IPS-15b (cell line): ENCODE data around the gene ACVR1C.
A peak's percentile ranks its signal among the peaks of the same experiment; 100 is the strongest.

Experiments used
- H3K27me3 ChIP-seq: one replicate; pipeline ENCODE4 v1.6.1; 2013; ENCODE audit warnings: low read length; ENCODE audit not compliant: control insufficient read depth, insufficient read depth
- H3K36me3 ChIP-seq: one replicate; pipeline ENCODE4 v1.6.1; 2013; ENCODE audit warnings: low read length; ENCODE audit not compliant: control insufficient read depth, insufficient read depth
- H3K4me1 ChIP-seq: one replicate; pipeline ENCODE4 v1.6.1; 2013; ENCODE audit warnings: mild to moderate bottlenecking, low read length; ENCODE audit not compliant: control insufficient read depth, insufficient read depth
- H3K4me3 ChIP-seq: one replicate; pipeline ENCODE4 v1.5.1; 2013; ENCODE audit warnings: low read depth, low read length
- H3K9ac ChIP-seq: one replicate; pipeline ENCODE4 v1.6.1; 2013; ENCODE audit warnings: low read depth, mild to moderate bottlenecking, low read length
- H3K9me3 ChIP-seq: one replicate; pipeline ENCODE4 v1.6.1; 2013; ENCODE audit warnings: mild to moderate bottlenecking, low read length; ENCODE audit not compliant: control insufficient read depth, insufficient read depth

The ACVR1C gene

DNA sequence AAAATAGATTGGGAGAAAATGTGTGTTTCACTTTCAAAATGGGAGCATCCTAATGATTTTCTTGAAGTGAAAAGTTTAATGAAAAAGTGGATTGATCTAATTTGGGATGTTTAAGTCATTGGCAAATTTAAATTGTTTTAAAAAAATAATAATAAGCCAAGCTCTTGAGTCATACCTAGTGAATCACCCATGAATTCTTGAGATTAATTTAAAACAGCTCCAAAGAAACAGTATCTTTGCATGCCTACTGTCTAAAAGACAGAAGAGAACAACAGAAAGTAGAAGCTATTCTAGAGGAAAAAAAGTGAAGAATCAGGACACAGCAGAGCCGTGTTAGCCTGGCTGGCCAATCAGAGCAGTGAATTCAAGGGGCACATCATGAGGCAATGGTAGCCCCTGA lies 7.7 kb downstream of the ACVR1C start:
- Histone ChIP-seq H3K9me3 (no peaks in the 10 kb centered on the region), H3K9ac (no peak overlapping the region), H3K27me3 (peaks cover 23% of the 10 kb centered on the region), H3K4me3 (no peak overlapping the region), H3K4me1 (no peaks in the 10 kb centered on the region), H3K36me3 (no peaks in the 10 kb centered on the region)

DNA sequence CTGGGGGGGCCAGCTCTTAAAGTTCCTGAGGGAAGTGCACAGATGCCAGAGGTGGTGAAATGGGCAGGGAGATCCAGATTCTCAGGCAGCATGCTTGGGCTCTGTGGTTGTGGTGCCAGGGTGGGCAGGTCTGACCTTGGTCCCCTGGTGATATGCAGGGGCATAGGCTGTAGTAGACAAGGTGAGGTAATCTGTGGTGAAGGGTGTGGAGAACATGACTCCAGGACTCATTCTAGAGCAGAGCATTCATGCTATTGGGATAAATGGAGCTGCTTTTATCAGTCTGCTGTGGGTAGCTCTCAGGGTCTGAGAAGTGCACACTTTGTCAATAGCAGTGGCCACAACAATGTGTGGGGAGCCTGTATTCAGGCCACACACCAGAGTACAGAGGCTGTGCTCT lies 16.9 kb downstream of the ACVR1C start:
- H3K9me3 ChIP-seq = no peaks in the 10 kb centered on the region
- H3K9ac ChIP-seq = no peak overlapping the region
- no peaks in the 10 kb centered on the region for H3K27me3 ChIP-seq
- no peaks in the 10 kb centered on the region for H3K36me3 ChIP-seq
- H3K4me3 ChIP-seq = no peak overlapping the region
- H3K4me1 ChIP-seq = no peaks in the 10 kb centered on the region

DNA sequence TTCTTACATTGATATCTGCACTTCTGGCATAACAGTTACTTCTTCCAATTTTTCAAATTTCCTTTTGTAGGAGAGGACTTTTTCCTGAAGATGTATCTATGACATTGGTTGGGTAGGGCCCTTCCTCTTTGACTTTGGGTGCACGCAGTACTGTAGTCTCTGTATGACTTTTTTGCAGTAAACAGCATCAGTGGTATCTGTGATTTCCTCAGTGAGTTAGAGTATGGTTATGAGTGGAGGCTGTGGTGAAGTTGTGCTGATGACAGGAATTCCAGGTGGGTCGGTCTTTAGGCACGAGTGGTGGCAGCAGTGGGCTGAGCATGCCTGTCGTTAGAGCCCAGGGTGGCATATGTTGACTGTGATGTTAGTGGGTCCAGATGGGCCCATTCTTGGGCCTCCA lies 17.6 kb downstream of the ACVR1C start:
- H3K36me3 ChIP-seq = no peaks in the 10 kb centered on the region
- H3K4me1 ChIP-seq = no peaks in the 10 kb centered on the region
- H3K27me3 ChIP-seq = no peaks in the 10 kb centered on the region
- no peaks in the 10 kb centered on the region for H3K9me3 ChIP-seq
- H3K9ac ChIP-seq = no peak overlapping the region
- no peak overlapping the region for H3K4me3 ChIP-seq

DNA sequence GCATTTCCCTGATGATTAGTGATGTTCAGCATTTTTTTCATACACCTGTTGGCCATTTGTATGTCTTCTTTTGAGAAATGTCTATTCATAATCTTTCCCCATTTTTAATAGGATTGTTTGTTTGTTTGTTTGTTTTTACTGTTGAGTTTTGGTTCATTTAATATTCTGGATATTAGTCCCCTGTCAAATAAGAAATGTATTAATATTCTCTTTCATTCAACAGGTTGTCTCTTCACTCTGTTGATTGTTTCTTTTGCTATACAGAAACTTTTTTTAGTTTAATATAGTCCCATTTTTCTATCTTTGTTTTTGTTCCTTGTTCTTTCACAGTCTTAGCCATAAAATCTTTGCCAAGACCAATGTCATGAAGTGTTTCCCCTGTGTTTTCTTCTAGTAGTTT lies 22.1 kb downstream of the ACVR1C start:
- no peaks in the 10 kb centered on the region for H3K4me1 ChIP-seq
- H3K9me3 ChIP-seq = no peaks in the 10 kb centered on the region
- no peak overlapping the region for H3K4me3 ChIP-seq
- H3K27me3 ChIP-seq = no peaks in the 10 kb centered on the region
- H3K9ac ChIP-seq = no peak overlapping the region
- no peaks in the 10 kb centered on the region for H3K36me3 ChIP-seq

DNA sequence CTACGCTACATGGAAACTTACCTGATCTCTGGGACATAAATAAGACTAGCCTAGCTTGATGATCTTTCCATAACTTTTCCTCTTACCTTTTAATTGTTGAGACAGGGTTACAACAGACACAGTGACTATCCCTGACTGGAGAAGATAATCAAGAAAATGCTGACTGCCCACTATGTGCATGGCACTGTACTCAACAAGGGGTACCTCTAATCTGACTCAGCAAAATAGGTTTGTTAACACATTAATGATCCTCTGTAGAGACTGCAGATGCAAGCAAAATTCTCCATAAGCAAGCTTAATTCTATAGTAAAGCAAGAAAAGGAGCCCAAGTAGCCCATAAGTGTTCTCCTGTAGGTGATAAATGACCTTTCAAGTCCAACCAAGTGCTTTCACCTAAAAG lies 25.5 kb downstream of the ACVR1C start:
- H3K36me3 ChIP-seq = no peaks in the 10 kb centered on the region
- no peak overlapping the region for H3K4me3 ChIP-seq
- no peaks in the 10 kb centered on the region for H3K4me1 ChIP-seq
- H3K9me3 ChIP-seq = no peaks in the 10 kb centered on the region
- no peaks in the 10 kb centered on the region for H3K27me3 ChIP-seq
- H3K9ac ChIP-seq = no peak overlapping the region

DNA sequence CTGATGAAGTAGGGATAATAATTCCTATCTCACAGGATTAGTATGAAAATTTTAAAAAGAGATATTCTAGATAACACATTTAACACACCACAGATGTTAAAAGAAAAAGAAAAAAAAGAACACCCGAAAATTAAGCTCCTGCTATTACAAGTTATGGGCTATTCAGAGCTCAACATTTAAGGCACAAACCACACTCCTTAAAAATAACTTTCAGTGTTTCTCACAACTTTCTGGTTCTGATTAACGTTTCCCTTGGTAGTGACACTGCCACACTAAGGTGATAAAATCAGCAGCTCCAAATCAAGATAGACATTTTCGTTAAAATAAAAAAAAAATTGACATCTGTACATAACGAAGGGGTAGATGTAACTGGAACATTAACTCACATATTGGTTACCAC lies 26.9 kb downstream of the ACVR1C start:
- no peaks in the 10 kb centered on the region for H3K4me1 ChIP-seq
- H3K9me3 ChIP-seq = no peaks in the 10 kb centered on the region
- no peak overlapping the region for H3K4me3 ChIP-seq
- H3K9ac ChIP-seq = no peak overlapping the region
- H3K27me3 ChIP-seq = peaks cover 3% of the 10 kb centered on the region
- no peaks in the 10 kb centered on the region for H3K36me3 ChIP-seq

DNA sequence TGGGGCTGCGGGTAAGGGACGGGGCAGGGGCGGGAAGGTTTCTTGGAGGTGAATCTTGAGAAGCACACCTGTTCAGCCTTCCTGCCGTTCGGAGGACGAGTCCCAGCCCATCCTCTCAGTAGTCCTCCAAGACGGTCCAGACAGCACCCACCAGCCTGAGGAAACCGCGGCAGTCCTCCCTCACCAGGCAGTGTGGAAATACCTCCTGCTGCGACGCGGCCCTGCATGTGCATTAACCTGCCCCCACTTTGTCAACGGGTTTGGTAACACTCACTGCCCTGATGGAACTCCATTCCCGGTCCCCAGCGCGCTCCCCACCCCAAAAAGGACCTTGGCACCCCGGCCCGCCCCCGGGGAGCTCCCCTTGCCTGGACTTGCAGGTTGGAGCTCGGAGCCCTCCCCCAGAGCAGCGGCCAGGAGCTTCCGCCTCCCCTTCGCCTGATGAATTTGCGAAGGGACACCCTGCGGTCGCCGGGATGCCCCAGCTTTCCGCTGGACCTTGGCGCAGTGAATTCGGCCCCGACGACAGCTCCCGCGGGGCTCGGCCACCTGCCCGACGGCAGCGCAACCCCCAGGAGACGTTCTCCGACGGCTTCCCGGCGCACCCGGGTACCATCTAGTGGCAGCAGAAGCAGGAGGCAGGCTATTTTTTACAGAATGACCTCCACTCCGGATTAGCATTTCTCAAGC lies 31.5 kb downstream of the ACVR1C start:
- Histone ChIP-seq H3K27me3 (peaks cover 8% of the 10 kb centered on the region), H3K4me3 (peak overlapping the region; percentile 53)

DNA sequence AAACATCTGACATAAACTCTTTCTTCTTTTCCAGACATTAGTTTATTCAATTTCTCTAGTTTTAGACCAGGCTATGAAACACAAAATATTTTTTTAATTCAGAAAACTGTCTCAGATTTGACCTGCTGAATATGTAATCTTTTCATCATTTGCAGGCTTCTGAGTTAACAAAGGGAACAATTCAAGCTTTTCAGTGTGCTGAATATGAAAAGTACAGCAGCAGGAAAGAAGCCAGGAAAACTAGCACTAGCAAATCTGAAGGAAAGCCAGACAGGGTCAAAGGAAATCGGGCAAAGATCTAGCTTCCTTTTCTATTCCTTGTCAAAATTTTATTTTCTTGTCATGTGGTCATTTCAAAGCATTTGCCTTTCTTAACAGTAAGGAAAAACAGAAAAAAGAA lies 35.3 kb downstream of the ACVR1C start:
- H3K4me1 ChIP-seq = no peaks in the 10 kb centered on the region
- no peak overlapping the region for H3K9ac ChIP-seq
- H3K36me3 ChIP-seq = no peaks in the 10 kb centered on the region
- no peaks in the 10 kb centered on the region for H3K9me3 ChIP-seq
- peaks cover 8% of the 10 kb centered on the region for H3K27me3 ChIP-seq
- H3K4me3 ChIP-seq = no peak overlapping the region

More for the DNA sequence above, 31.5 kb downstream of the ACVR1C start:
- Histone ChIP-seq H3K36me3 (no peaks in the 10 kb centered on the region), H3K9me3 (no peaks in the 10 kb centered on the region), H3K9ac (no peak overlapping the region), H3K4me1 (no peaks in the 10 kb centered on the region)

DNA sequence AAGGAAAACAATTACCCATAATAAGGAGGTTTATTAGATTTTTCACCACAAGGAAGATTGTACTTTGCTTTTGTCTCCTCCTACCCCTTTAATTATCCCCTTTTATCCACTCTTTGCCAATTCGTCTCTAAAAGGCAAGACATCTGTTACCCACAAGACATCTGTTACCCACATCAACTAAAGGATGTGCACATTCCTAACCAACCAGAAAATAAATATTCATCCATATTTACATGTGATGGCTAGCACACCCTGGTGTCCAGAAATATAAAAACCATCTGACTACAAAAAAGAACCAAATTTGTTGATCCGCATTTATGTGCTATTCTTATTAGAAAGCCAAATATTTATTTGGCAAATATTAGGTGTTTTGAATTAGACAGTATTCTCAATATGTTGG lies 35.7 kb downstream of the ACVR1C start:
- no peaks in the 10 kb centered on the region for H3K4me1 ChIP-seq
- no peaks in the 10 kb centered on the region for H3K9me3 ChIP-seq
- H3K4me3 ChIP-seq = no peak overlapping the region
- peaks cover 8% of the 10 kb centered on the region for H3K27me3 ChIP-seq
- H3K9ac ChIP-seq = no peak overlapping the region
- H3K36me3 ChIP-seq = no peaks in the 10 kb centered on the region

DNA sequence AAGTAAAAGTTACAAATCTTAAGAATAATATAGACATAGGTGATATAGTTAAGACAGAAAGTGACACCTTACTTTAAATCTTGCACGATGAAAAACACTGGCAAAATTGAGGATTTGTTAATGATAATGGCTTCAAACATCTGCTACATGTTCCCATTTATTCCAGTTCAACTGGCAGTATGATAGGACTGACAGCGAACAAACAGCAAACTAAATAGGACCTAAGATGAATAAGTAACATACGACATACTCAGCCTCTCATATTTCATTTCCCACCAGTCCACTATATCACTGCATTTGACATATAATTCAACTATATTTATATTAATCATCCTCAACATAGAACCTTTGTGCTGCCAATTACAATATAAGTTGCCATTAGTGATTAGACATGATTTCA lies 36.3 kb downstream of the ACVR1C start:
- H3K9ac ChIP-seq = no peak overlapping the region
- peaks cover 8% of the 10 kb centered on the region for H3K27me3 ChIP-seq
- no peak overlapping the region for H3K4me3 ChIP-seq
- no peaks in the 10 kb centered on the region for H3K9me3 ChIP-seq
- H3K4me1 ChIP-seq = no peaks in the 10 kb centered on the region
- no peaks in the 10 kb centered on the region for H3K36me3 ChIP-seq

DNA sequence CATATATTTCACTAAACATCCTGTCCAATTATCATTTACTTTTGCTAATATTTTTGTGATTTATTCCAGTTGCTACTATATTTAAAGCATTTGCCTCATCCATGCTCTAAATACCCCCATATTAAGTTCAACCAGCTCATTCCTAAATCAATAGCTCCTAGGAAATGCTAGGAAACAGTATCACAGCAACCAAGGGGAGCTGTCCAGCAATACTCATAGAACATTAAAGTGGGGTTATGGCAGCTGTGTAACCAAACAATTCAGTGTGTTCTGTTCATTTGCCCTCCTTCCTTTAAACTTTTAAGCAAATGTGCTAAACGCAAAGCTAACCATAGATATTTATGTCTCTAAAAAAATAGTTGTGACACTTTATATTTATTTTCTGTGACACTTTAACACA lies 41.1 kb downstream of the ACVR1C start:
- H3K36me3 ChIP-seq = no peaks in the 10 kb centered on the region
- no peaks in the 10 kb centered on the region for H3K9me3 ChIP-seq
- H3K27me3 ChIP-seq = no peaks in the 10 kb centered on the region
- no peaks in the 10 kb centered on the region for H3K4me1 ChIP-seq
- no peak overlapping the region for H3K9ac ChIP-seq
- H3K4me3 ChIP-seq = no peak overlapping the region

DNA sequence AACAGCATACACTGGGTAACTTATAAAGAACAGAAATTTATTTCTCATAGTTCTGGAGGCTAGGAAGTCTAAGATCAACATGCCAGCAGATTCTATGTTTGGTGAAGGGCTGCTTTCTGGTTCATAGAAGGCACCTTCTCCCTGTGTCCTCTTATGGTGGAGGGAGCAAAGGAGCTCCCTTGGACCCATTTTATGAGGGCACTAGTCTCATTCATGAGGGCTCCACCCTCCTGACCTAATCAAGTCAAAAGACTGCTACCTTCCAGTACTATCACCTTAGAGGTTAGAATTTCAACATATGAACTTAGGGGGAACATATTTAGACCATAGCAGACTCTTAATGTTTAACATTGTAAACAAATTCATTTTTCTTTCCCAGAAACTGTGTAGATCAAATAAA lies 54.5 kb downstream of the ACVR1C start:
- H3K36me3 ChIP-seq = no peaks in the 10 kb centered on the region
- H3K27me3 ChIP-seq = no peaks in the 10 kb centered on the region
- H3K9me3 ChIP-seq = no peaks in the 10 kb centered on the region
- H3K4me1 ChIP-seq = no peaks in the 10 kb centered on the region
- no peak overlapping the region for H3K9ac ChIP-seq
- H3K4me3 ChIP-seq = no peak overlapping the region
